HEK293T (cell line): ENCODE results near the gene EIF3CL.
"Not testable (repeated sequence)": the region's sequence is repeated elsewhere in the genome, so short reads cannot be mapped to it uniquely, and the experiment has no call there.

ENCODE experiments used
- ARNT ChIP-seq: fragments of 450-650 bp; IDR thresholded peaks from 2 replicates; pipeline ENCODE4 v1.6.1; 2017; ENCODE audit warnings: mild to moderate bottlenecking
- FOXA1 ChIP-seq: fragments of 450-650 bp; IDR thresholded peaks from 2 replicates; pipeline ENCODE4 v1.6.1; 2016; ENCODE audit warnings: mild to moderate bottlenecking
- FOXK2 ChIP-seq: fragments of 450-650 bp; IDR thresholded peaks from 2 replicates; pipeline ENCODE4 v1.6.1; 2016; ENCODE audit warnings: mild to moderate bottlenecking
- FOXM1 ChIP-seq: fragments of 450-650 bp; IDR thresholded peaks from 2 replicates; pipeline ENCODE4 v1.6.1; 2017; ENCODE audit warnings: mild to moderate bottlenecking, borderline replicate concordance
- HDGF ChIP-seq: fragments of 450-650 bp; IDR thresholded peaks from 2 replicates; pipeline ENCODE4 v1.6.1; 2017; ENCODE audit warnings: antibody characterized with exemption, borderline replicate concordance
- LEF1 ChIP-seq: fragments of 450-650 bp; IDR thresholded peaks from 2 replicates; pipeline ENCODE4 v1.6.1; 2017; ENCODE audit warnings: mild to moderate bottlenecking, borderline replicate concordance
- SP1 ChIP-seq: fragments of 450-650 bp; IDR thresholded peaks from 2 replicates; pipeline ENCODE4 v1.6.1; 2017
- TARDBP ChIP-seq: fragments of 450-650 bp; IDR thresholded peaks from 2 replicates; pipeline ENCODE4 v1.6.1; 2016

DNA sequence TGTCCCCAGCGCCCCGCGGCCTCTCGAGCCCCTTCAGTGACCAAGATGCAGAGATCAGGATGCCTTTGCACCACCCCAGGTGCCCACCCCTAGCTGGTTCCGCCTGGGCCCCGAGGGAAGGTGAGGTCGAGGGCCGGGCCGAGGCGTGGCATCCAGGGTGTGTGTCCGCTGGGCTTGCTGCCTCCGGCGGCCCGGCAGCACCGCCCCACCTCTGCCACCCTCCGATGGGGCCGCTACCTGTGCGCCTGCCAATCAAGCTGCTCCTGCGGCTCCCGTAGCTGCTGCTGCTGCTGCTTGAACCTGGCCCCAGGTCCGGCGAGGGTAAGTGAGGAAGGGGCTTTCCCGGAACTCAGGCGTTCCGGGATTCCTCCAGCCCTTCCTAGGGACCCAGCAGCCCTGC, 29.4 kb downstream of the EIF3CL start:
- TF ChIP-seq FOXA1, FOXK2, LEF1, SP1, FOXM1, ARNT, TARDBP, HDGF: not testable (repeated sequence)
